HG02943 (cell line): Measurements from ENCODE around the gene DBR1.

Experiments used
- ATAC-seq: cut with Tn5 transposase; IDR thresholded peaks from one replicate; pipeline ENCODE4 v1.9.1; 2021; ENCODE audit warnings: mild to moderate bottlenecking, low read depth, moderate library complexity; ENCODE audit not compliant: unreplicated experiment

DBR1 gene

DNA sequence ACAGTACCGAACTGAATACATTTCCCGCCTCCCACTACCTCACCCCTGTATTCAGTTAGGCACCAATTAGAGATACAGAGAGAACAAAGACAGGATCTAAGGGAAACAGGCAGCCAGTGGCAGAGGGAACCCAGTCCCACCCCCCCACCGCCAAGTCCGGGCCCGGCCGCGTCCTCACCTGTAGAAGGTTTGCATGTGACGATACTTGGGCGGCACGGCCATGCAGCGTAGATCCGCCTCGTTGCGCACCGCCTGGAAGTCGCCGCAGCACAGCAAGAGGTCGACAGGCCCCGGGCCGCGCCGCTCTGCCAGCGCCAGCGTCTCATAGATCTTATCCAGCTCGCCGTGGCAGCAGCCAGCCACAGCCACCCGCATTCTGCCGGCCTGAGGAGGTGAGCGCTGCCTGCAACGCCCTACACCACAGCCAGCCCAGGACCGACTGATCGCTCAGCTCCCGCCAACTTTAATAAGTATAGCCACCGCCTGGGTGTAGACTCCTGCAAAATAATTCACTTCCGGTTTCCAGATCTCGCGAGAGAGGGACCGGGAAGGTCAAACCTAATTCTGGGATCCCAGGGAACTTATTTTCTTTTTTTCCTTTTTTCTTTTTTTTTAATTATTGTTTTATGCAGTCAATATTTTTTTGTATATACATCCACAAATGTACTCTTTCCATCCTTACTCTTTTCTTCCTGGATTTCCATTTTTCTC is at the start of gene DBR1:
Gene DBR1 (minus strand): TSS at position 501 of the 711 bp plus-strand sequence. CDS start 126 bp downstream, at position 375.
- peak; percentile 84 for ATAC-seq

DNA sequence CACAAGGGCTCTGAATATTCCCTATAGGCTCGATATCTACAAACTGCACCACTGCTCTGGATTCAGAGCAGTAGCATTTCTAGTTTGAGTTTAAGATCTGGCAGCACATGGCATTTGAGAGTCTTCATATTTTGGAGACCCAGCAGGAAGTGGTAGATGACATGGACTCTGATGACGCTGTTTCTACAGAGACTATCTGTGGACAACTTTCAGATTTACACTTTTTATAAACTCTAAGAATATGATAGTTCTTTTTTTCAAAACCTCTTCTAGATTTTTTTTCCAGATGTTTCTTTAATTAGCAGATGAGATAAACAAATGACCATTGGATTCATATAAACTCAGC is 48.2 kb upstream of the DBR1 start:
- no peak for ATAC-seq

GRCh38 chr3:138222131-138222941 is 47.6 kb upstream of the DBR1 start:
- no peak for ATAC-seq

DNA sequence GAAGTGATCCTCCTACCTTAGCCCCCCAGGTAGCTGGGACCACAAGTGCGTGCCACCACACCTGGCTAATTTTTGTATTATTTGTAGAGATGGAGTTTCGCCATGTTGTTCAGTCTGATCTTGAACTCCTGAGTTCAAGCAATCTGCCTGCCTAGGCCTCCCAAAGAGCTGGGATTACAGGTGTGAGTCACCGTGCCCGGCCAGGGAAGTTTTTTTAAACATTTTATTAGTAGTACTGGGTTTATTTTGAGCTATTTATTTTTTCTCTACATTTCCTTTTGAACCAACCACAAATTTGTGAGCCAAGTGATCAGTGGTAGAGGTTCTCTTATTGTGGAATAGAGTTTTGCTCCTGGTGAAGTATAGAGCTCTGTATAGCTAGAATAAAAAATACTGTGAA is 46.1 kb upstream of the DBR1 start:
- ATAC-seq, result no peak

GRCh38 chr3:138220242-138220641 is 45.5 kb upstream of the DBR1 start:
- ATAC-seq, result no peak

DNA sequence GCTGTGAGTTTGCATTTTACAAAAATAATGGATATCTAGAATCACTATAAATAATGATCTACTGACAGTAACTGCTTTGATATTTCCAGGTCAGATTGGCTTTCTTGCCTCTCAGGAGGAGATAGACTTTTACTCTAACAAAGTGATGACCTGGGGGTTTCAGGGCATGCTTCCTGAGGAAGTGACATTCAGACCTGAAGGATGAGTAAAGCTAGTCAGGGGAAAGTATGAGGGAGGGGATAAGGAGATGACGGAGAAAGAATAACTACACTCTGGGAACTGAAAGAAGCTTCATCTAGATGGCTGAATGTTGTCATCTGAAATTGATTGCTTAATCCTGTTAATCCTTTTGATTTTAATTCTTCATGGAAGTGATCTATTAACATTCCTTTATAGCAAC is 44.5 kb upstream of the DBR1 start:
- no peak for ATAC-seq

- no peak for ATAC-seq
Observed at GRCh38 chr3:138213398-138214085, 38.8 kb upstream of the DBR1 start.

DNA sequence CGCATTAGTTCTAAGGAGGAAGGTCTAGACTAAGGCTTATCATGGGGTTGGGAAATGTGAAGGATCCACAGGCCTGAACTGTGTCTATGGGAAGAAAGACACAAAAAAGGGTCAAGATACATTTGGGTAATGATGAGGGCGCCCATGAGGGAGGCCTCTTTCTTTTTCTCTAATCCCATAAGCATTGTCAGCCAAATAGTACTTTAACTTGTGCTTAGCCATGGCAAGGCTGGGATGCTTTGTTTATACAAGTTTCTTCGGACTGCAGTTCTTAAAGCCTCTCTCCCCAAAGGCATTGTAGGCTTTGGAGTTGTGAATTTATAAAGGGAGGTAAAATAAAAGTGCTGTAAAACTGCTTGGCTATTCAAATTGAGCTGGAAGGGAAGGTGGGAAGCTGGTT is 35.8 kb upstream of the DBR1 start:
- no peak for ATAC-seq

DNA sequence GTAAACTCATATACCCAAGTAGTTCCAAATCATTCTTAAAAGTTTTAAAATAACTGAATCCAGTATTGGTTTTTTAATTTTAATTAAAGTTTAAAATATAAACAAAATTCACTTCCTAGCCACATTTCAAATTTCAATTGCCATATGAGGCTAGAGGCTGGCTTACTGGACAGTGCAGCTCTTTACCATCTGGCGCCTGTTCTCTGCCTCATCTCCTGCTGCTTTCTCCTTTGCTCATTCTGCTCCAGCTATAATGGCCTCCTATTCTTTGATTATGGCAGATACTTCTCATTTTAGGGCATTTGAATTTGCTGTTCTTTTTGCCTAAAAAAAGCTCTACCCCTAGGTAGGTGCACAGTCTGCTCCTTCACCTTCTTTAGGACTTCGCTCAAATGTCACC is 31.5 kb upstream of the DBR1 start:
- no peak for ATAC-seq

GRCh38 chr3:138205527-138205926 is 30.8 kb upstream of the DBR1 start:
- ATAC-seq, result no peak

DNA sequence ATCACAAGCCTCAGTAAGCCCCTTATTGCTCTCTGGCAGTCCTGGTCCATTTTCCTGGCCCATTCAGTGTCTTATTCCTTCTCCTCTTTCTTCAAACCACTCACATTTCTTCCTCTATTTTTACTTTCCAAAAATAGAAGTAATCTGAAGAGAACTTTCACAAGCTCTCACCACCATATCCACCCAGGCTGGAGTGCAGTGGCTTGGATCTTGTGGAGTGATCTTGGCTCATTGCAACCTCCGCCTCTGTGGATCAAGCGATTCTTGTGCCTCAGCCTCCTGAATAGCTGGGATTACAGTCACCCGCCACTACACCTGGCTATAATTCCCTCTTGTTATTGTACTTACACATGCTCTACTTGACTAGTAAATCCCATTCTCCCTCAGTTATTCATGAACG is 29.2 kb upstream of the DBR1 start:
- ATAC-seq, result no peak

DNA sequence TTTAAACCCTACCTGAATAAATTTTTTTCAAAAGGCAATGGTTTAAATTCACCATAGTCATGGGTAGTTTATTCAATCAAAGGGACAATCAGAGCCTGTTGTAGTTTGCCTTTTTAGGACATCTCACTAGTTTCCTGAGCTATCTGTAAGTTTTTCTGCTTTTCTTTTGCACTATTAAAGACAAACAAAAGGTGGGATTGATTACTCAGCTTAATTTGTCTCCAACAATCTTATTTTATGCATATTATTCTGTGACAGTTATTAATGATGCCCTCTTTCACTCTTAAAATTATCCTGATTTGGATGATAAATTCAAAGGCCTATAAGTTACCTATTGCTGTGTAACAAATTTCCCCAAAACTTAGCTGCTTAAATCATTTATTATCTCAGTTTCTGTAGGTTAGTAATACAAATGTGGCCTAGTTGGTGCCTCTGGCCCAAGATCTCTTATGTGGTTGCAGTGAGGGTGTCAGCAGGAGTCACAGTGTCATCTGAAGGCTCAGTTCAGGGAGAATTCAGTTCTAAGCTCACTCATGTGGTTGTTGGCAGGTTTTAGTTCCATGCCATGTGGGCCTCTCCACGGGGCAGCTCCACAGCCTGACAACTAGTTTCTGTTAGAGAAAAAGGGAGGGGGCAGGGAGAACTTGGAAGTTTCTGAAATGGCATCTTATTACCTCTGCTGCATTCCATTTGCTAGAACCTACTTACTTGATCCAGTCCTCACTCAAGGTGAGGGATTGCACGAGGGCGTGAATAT is 28.4 kb upstream of the DBR1 start:
- ATAC-seq, result no peak

DNA sequence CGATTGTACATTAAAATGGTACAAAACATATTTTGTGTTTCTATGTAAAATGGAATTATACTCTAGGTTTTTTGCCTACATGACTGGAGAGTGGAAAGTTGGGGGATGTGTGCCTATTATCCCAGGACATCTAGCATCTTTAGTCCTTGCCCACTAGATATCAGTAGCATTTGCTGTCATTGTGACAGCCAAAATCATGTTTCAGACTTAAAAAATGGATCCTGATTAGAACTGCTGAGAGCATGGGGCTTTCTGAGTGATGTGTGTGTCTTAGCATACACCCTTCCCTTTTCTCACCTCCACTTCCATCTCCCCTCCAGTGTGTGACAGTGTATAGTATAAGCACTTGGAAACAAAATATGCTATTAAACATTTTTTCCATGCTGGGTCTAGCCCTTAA is 25.7 kb upstream of the DBR1 start:
- ATAC-seq, result no peak

GRCh38 chr3:138199851-138200250 is 25.1 kb upstream of the DBR1 start:
- no peak for ATAC-seq

GRCh38 chr3:138197524-138197923 is 22.8 kb upstream of the DBR1 start:
- no peak for ATAC-seq

DNA sequence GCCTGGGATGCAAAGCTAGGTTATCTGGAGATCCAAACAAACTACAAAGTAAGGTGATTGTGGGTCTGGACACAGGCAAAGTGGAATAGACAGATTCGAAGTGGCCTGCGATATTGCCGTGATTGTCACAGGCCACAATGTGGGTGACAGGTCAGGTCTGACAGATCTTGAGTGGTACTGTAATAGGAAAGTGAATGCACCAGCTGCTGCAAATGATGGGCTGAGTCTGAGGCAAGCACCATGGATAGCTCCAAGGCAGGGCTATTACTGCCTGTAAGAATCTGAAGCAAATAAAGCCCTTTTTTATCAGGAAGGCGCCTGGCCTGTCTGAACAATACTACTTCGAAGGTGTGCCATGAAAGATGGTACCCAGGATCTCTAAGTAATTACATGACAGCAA is 22.3 kb upstream of the DBR1 start:
- ATAC-seq, result no peak

- ATAC-seq, result no peak
Observed at GRCh38 chr3:138196023-138196422, 21.3 kb upstream of the DBR1 start.

DNA sequence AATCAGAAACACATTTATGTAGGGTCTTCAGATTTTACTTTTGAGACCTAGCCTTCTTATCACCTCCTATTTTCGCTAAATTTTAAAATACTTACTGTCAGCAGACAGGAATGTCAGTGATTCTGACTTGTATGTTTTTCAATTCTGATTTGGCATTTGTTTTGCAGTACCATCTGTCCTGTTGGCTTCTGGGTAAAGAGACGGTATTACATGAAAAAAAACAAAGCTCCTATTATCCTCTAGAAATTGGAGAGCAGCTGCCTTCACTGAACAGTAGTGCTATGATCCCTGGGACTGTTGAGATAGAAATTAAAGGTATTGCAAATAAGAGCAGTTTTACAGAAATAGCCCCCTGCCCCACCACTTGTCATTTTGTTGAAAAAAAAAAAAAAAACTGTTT is 20.8 kb upstream of the DBR1 start:
- ATAC-seq, result no peak

DNA sequence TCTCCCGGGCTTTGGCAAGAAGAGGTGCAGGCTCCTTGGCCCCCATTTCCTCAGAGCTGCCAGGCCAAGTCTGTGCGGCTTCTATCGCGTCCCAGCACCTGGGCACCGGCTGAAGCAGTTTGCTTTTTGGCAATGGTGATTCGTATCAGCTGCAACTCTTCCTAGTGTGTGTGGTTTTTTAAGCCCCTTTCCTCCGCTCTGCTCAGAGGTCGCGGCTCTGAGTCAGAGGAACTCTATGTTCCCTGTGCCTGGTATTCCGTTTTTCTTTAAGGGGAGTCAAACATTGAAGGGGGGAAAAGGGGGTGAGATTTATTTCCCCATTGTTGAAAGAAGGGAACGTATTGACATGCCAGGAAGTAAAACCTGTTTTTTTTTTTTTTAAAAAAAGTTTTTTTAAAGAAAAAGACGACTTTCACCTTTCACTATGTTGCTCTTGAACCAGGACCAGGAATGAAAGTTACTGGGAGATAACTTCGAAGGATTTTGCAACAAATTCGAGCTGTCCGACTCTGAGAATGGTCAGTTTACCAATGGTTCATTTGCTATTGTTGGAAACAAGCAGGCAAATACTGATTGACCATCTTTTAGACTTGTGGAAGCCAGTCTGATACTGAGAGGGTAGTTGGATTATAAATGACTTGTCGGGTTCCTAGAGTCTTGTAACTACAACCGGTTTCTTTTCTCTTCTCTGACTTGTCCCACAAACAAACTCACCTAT is 13.5 kb upstream of the DBR1 start:
- ATAC-seq, result no peak

GRCh38 chr3:138187296-138188012 is 12.7 kb upstream of the DBR1 start, which contains the start of gene ARMC8:
TSS of gene ARMC8 (plus strand) at chr3:138187301. CDS start at chr3:138187555, 254 bp downstream.
- ATAC-seq, result peak; percentile 70
